Mucosa of descending colon (tissue), 3 donors: ENCODE data around the gene PRM2. TPM values are rescaled to one million over a fixed set of nuclear protein-coding genes. Genes with fewer than 3 reads are reported as not detected.

Source experiments
- ATAC-seq: fragments of 200-7000 bp; cut with Tn5 transposase; one replicate; pipeline ENCODE4 v1.9.1; 2020; ENCODE audit warnings: mild to moderate bottlenecking, moderate library complexity
- DNase-seq, 3 donors: peaks; one replicate each; pipeline ENCODE4 v3.0.0-alpha.2; 2020
- H3K36me3 ChIP-seq: fragments of 200-600 bp; one replicate; pipeline ENCODE4 v1.8.0; 2021; ENCODE audit warnings: low read depth, mild to moderate bottlenecking
- H3K4me1 ChIP-seq: fragments of 200-600 bp; one replicate; pipeline ENCODE4 v1.8.0; 2021; ENCODE audit warnings: low read depth, mild to moderate bottlenecking
- H3K4me3 ChIP-seq: fragments of 200-600 bp; one replicate; pipeline ENCODE4 v1.8.0; 2021; ENCODE audit warnings: mild to moderate bottlenecking
- H3K9me3 ChIP-seq: fragments of 200-600 bp; one replicate; pipeline ENCODE4 v1.8.0; 2021; ENCODE audit warnings: mild to moderate bottlenecking
- CTCF ChIP-seq: fragments of 200-600 bp; IDR thresholded peaks from one replicate; pipeline ENCODE4 v1.8.0; 2022; ENCODE audit warnings: antibody characterized with exemption, mild to moderate bottlenecking
- intact Hi-C, 2 donors: fragments of 100-400 bp; cut with DNase I in 1 of 2; cut with micrococcal nuclease in 1 of 2; formaldehyde crosslinking; loops; one replicate each; pipeline versions ENCODE4 v1.11.0 to v1.11.1; 2022; cut with DNase I, micrococcal nuclease
- total RNA-seq, 3 donors: library from RNA; stranded (reverse); fragmentation: NEBNext Ultra II Directional in 2 of 3; extraction: Animal tissue kit (Norgen Biotek cat#: 25700) in 2 of 3; gene quantifications; one replicate each; pipeline versions ENCODE4 v1.2.1 to v1.2.4, GENCODE V29; 2021 to 2023
- donor health status: DM: no; HTN: no; CAD: no; lungs with moderate emphysema.
- donor health status: DM: no; HTN: no; CAD: no.
- donor health status: DM: no; HTN: yes; CAD: no.

The PRM2 gene
- total RNA-seq, 3 donors from 2014 or later, result not detected

- H3K36me3 ChIP-seq, result no peaks in the 10 kb centered on the region
- peak within 1 kb of the TSS; percentile 63 for H3K4me3 ChIP-seq
- intact Hi-C loops, result loop anchor here (5.0 to 10.0 kb wide), 2 partner anchors 281 to 284 kb away; no protein-coding TSS in a partner anchor
- DNase-seq (peak; percentile 90 to 92 (median 91)), ATAC-seq (peak; percentile 80)
- H3K9me3 ChIP-seq, result no peaks in the 10 kb centered on the region
- peaks cover 18% of the 10 kb centered on the region for H3K4me1 ChIP-seq
- peak; percentile 88 for TF ChIP-seq CTCF
Measured at GRCh38 chr16:11255737-11256660, 20.3 kb downstream of the PRM2 start, which contains the start of gene SOCS1. SOCS1 (minus strand) TSS chr16:11256204; CDS start chr16:11255478, 726 bp downstream.

- intact Hi-C loops, result loop anchor here (5.0 to 10.0 kb wide), 2 partner anchors 280 to 283 kb away; no protein-coding TSS in a partner anchor
- no peak for TF ChIP-seq CTCF
- Histone ChIP-seq H3K9me3 (no peaks in the 10 kb centered on the region), H3K36me3 (no peaks in the 10 kb centered on the region), H3K4me1 (peaks cover 18% of the 10 kb centered on the region), H3K4me3 (peak overlapping the region; percentile 63)
- peak; percentile 20 for ATAC-seq
- DNase-seq, result peak; percentile 59 to 81 (median 76)
Measured at GRCh38 chr16:11254913-11255736, 21.2 kb downstream of the PRM2 start.

- peaks cover 18% of the 10 kb centered on the region for H3K4me1 ChIP-seq
- H3K9me3 ChIP-seq, result no peaks in the 10 kb centered on the region
- intact Hi-C loops, result loop anchor here in 1 of 2 donors (10.0 kb wide), 1 partner anchor 279 kb away; no protein-coding TSS in a partner anchor
- DNase-seq (no peak), ATAC-seq (no peak)
- TF ChIP-seq CTCF, result no peak
- peak overlapping the region; percentile 63 for H3K4me3 ChIP-seq
- H3K36me3 ChIP-seq, result no peaks in the 10 kb centered on the region
Measured at GRCh38 chr16:11253995-11254912, 22.0 kb downstream of the PRM2 start.

GRCh38 chr16:11253009-11253994 is 23.0 kb downstream of the PRM2 start:
- Histone ChIP-seq H3K4me3 (no peak overlapping the region), H3K9me3 (no peaks in the 10 kb centered on the region), H3K36me3 (no peaks in the 10 kb centered on the region), H3K4me1 (peaks cover 13% of the 10 kb centered on the region)
- DNase-seq (no peak), ATAC-seq (no peak)
- intact Hi-C loops, result loop anchor here in 1 of 2 donors (10.0 kb wide), 1 partner anchor 279 kb away; no protein-coding TSS in a partner anchor
- TF ChIP-seq CTCF, result no peak
